Loucy (cell line): Measurements from ENCODE around the gene NHLRC4.

Source experiments
- EZH2phosphoT487 ChIP-seq: fragments of 200-600 bp; IDR thresholded peaks from 2 replicates; pipeline ENCODE4 v1.6.1; 2018; ENCODE audit warnings: antibody characterized with exemption, mild to moderate bottlenecking, moderate library complexity, borderline replicate concordance
- TF ChIP-seq, protein P1 (sequence below): fragments of 200-600 bp; sonication (generic); conservative IDR thresholded peaks from 2 replicates; pipeline ENCODE4 v1.5.1; 2014; ENCODE audit warnings: mild to moderate bottlenecking, antibody characterized with exemption, low read length

DNA sequence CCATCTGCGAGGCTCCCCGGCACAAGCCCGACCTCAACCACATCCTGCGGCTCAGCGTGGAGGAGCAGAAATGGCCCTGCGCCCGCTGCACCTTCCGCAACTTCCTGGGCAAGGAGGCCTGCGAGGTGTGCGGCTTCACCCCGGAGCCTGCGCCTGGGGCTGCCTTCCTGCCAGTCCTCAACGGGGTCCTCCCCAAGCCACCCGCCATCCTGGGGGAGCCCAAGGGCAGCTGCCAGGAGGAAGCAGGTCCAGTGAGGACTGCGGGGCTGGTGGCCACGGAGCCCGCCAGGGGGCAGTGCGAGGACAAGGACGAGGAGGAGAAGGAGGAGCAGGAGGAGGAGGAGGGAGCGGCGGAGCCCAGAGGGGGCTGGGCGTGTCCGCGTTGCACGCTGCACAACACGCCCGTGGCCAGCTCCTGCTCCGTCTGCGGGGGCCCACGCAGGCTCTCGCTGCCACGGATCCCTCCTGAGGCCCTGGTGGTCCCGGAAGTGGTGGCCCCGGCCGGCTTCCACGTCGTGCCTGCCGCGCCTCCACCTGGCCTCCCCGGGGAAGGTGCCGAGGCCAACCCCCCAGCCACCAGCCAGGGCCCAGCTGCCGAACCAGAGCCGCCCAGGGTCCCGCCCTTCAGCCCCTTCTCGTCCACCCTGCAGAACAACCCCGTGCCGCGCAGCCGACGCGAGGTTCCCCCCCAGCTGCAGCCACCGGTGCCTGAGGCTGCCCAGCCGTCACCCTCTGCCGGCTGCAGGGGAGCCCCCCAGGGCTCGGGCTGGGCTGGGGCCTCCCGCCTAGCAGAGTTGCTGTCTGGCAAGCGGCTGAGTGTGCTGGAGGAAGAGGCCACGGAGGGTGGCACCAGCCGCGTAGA lies 19.7 kb upstream of the NHLRC4 start:
- TF ChIP-seq, protein P1, sequence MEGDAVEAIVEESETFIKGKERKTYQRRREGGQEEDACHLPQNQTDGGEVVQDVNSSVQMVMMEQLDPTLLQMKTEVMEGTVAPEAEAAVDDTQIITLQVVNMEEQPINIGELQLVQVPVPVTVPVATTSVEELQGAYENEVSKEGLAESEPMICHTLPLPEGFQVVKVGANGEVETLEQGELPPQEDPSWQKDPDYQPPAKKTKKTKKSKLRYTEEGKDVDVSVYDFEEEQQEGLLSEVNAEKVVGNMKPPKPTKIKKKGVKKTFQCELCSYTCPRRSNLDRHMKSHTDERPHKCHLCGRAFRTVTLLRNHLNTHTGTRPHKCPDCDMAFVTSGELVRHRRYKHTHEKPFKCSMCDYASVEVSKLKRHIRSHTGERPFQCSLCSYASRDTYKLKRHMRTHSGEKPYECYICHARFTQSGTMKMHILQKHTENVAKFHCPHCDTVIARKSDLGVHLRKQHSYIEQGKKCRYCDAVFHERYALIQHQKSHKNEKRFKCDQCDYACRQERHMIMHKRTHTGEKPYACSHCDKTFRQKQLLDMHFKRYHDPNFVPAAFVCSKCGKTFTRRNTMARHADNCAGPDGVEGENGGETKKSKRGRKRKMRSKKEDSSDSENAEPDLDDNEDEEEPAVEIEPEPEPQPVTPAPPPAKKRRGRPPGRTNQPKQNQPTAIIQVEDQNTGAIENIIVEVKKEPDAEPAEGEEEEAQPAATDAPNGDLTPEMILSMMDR, result no peak
- TF ChIP-seq EZH2phosphoT487, result no peak
